Naive thymus-derived CD4-positive, alpha-beta T cell (primary cell): ENCODE results near the gene CAMSAP1. TPM values are rescaled to one million over a fixed set of nuclear protein-coding genes. Genes with fewer than 3 reads are reported as not detected.

Experiments
- ATAC-seq: fragments of 150-1000 bp; cut with Tn5 transposase; 2 replicates; pipeline ENCODE4 v1.10.0; 2021; ENCODE audit warnings: mild to moderate bottlenecking, moderate library complexity
- CTCF ChIA-PET: fragments of 350-600 bp; sonication (Branson Sonifier 250); formaldehyde crosslinking; loops from one replicate; lab custom pipeline; 2021; ENCODE audit warnings: antibody characterized with exemption; lab: Charles Lee
- POLR2A ChIA-PET: fragments of 350-600 bp; sonication (Branson Sonifier 250); formaldehyde crosslinking; loops from one replicate; lab custom pipeline; 2021; ENCODE audit warnings: antibody characterized with exemption, inconsistent platforms; lab: Charles Lee
- DNase-seq, 9 donors: peaks; one replicate each; pipeline versions ENCODE4 v3.0.0 to v3.0.0-alpha.2; 2020 to 2022; ENCODE audit warnings: mixed read lengths in 1 of 9
- H3K27ac ChIP-seq: one replicate; pipeline ENCODE4 v1.7.0; 2013; ENCODE audit warnings: mild to moderate bottlenecking, low read depth, low read length, moderate library complexity
- H3K27me3 ChIP-seq, 2 donors: one replicate each; pipeline ENCODE4 v1.7.0; 2013; ENCODE audit warnings: low read length in 2 of 2, mild to moderate bottlenecking in 2 of 2, moderate library complexity in 2 of 2; ENCODE audit not compliant: control insufficient read depth in 2 of 2, insufficient read depth in 2 of 2
- H3K36me3 ChIP-seq, 3 experiments: 1 replicate in 2 of 3; 2 replicates in 1 of 3; pipeline ENCODE4 v1.7.0; 2013; ENCODE audit warnings: low read length in 3 of 3, mild to moderate bottlenecking in 3 of 3, moderate library complexity in 1 of 3; ENCODE audit not compliant: insufficient read depth in 3 of 3, control insufficient read depth in 2 of 3
- H3K4me1 ChIP-seq, 2 donors: one replicate each; pipeline ENCODE4 v1.7.0; 2013; ENCODE audit warnings: low read length in 2 of 2, mild to moderate bottlenecking in 2 of 2, moderate library complexity in 1 of 2; ENCODE audit not compliant: control insufficient read depth in 2 of 2, insufficient read depth in 2 of 2
- H3K4me3 ChIP-seq: 2 replicates; pipeline ENCODE4 v1.7.0; 2013; ENCODE audit warnings: mild to moderate bottlenecking, low read length
- H3K9me3 ChIP-seq, 3 experiments: 1 replicate in 2 of 3; 2 replicates in 1 of 3; pipeline ENCODE4 v1.7.0; 2013; ENCODE audit warnings: low read length in 3 of 3; ENCODE audit not compliant: control insufficient read depth in 2 of 3
- H3K27ac Mint-ChIP-seq, 9 donors: one replicate each; pipeline ENCODE4 v1.8.0; 2020 to 2022; ENCODE audit warnings: mixed read lengths in 9 of 9, mild to moderate bottlenecking in 8 of 9, moderate library complexity in 5 of 9, inconsistent platforms in 2 of 9
- H3K27me3 Mint-ChIP-seq, 5 donors: one replicate each; pipeline ENCODE4 v1.8.0; 2021 to 2022; ENCODE audit warnings: mixed read lengths in 5 of 5, mild to moderate bottlenecking in 1 of 5
- H3K36me3 Mint-ChIP-seq, 5 donors: one replicate each; pipeline ENCODE4 v1.8.0; 2020 to 2022; ENCODE audit warnings: mixed read lengths in 5 of 5, mild to moderate bottlenecking in 3 of 5, inconsistent platforms in 1 of 5
- H3K4me1 Mint-ChIP-seq, 7 donors: one replicate each; pipeline ENCODE4 v1.8.0; 2020 to 2022; ENCODE audit warnings: mixed read lengths in 7 of 7, mild to moderate bottlenecking in 3 of 7, inconsistent platforms in 1 of 7
- H3K4me3 Mint-ChIP-seq, 10 donors: one replicate each; pipeline ENCODE4 v1.8.0; 2020 to 2022; ENCODE audit warnings: mild to moderate bottlenecking in 10 of 10, mixed read lengths in 10 of 10, moderate library complexity in 6 of 10, inconsistent platforms in 2 of 10
- H3K9me3 Mint-ChIP-seq, 11 donors: one replicate each; pipeline ENCODE4 v1.8.0; 2020 to 2022; ENCODE audit warnings: mixed read lengths in 11 of 11, mild to moderate bottlenecking in 4 of 11, inconsistent platforms in 1 of 11, moderate library complexity in 1 of 11
- intact Hi-C, 2 donors: fragments of 100-400 bp; cut with micrococcal nuclease; formaldehyde crosslinking; loops; one replicate each; pipeline ENCODE4 v1.15.1; 2023
- polyA plus RNA-seq, 2 donors: library from polyadenylated mRNA; unstranded; fragments of 300-500 nt; fragmentation: Illumina TruSeq; gene quantifications; one replicate each; pipeline ENCODE4 v1.2.3, GENCODE V29; 2021
- total RNA-seq, 6 experiments: library from RNA in 5 of 6; stranded (reverse) in 5 of 6; gene quantifications; 1 replicate in 5 of 6; 2 replicates in 1 of 6; pipeline ENCODE4 v1.2.3 and lab custom pipeline; 2021 to 2026

Gene CAMSAP1
- total and polyA plus RNA-seq, 7 experiments from 2014 or later = 0.65 to 34.3 (median 21.5) TPM

DNA sequence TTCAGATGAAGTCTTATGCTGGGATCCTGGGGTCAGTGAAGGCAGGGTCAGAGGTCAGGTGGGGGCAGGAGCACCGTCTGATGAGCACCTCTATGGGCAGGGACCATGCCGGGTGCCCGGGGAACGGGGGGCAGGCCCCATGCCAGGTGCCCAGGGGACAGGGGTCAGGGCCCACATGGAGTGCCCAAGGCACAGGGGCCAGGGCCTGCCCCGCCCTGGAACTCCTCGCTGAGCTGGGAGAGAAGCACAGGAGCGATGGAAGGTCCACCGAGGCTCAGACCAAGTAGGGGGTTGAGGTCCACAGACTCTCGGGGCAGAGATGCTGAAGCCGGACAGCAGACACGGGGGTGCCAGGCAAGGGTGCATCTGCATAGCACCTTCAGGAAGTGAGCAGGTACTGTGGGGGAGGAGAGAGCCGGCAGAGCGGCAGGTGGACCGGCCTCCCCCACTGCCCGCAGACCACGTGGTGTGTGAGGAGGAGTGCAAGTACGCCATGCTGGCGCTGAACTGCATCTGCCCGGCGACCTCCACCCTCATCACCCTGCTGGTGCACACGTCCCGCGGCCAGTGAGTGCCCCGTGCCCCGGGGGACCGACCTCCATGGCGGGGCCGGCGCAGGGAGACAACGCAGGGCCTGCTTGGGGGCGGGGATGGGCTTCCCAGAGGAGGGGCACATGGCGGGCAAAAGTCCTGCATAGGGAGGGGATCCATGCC lies 137.7 kb downstream of the CAMSAP1 start:
- H3K9me3 ChIP-seq = peaks cover 0 to 29% (median 4%) of the 10 kb centered on the region in 3 experiments
- H3K27me3 Mint-ChIP-seq = no peaks in the 10 kb centered on the region
- H3K36me3 Mint-ChIP-seq = no peaks in the 10 kb centered on the region
- peaks cover 0 to 20% (median 7%) of the 10 kb centered on the region in 11 donors for H3K9me3 Mint-ChIP-seq
- no peak overlapping the region for H3K27ac Mint-ChIP-seq
- no peak overlapping the region for H3K27ac ChIP-seq
- H3K4me3 ChIP-seq = no peak overlapping the region
- no peaks in the 10 kb centered on the region for H3K27me3 ChIP-seq
- DNase-seq (no peak), ATAC-seq (no peak)
- no peaks in the 10 kb centered on the region for H3K4me1 ChIP-seq
- CTCF ChIA-PET = no interaction called here
- intact Hi-C loops = no loop called here
- no peaks in the 10 kb centered on the region for H3K36me3 ChIP-seq
- peak overlapping the region in 1 of 10 donors; percentile 46 for H3K4me3 Mint-ChIP-seq
- no peaks in the 10 kb centered on the region for H3K4me1 Mint-ChIP-seq
- POLR2A ChIA-PET = no interaction called here

DNA sequence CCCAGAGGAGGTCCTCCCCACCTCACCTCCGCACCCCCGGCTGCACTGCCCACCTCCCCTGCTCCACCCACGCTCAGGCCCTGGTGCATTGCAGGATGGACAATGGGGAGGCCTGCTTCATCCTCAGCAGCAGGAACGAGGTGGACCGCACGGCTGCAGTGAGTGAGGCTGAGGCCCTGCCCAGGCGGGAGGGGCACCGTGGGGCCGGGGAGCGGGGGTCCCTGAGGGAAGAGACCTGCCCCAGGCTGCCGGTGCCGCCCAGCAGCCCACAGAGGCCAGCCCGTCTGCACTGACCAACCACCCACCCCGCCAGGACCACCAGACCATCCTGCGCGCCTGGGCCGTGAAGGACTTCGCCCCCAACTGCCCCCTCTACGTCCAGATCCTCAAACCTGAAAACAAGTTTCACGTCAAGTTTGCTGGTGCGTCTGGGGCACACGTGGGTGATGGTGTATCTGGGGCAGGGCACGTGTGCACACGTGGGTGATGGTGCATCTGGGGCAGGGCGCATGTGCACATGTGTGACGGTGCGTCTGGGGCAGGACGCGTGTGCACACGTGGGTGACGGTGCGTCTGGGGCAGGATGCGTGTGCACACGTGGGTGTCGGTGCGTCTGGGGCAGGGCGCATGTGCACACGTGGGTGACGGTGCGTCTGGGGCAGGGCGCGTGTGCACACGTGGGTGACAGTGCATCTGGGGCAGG lies 138.7 kb downstream of the CAMSAP1 start:
- intact Hi-C loops = no loop called here
- Histone ChIP-seq H3K27ac (no peak overlapping the region), H3K27me3 (no peaks in the 10 kb centered on the region), H3K9me3 (peaks cover 0 to 29% (median 4%) of the 10 kb centered on the region in 3 experiments), H3K36me3 (no peaks in the 10 kb centered on the region), H3K4me3 (no peak overlapping the region), H3K4me1 (no peaks in the 10 kb centered on the region)
- no peak for DNase-seq
- Mint-ChIP-seq H3K36me3 (no peaks in the 10 kb centered on the region), H3K9me3 (peaks cover 0 to 23% (median 7%) of the 10 kb centered on the region in 11 donors), H3K4me3 (no peak overlapping the region), H3K4me1 (no peaks in the 10 kb centered on the region), H3K27ac (no peak overlapping the region), H3K27me3 (no peaks in the 10 kb centered on the region)
- ATAC-seq = no peak
- ChIA-PET CTCF (no interaction called here), POLR2A (no interaction called here)

DNA sequence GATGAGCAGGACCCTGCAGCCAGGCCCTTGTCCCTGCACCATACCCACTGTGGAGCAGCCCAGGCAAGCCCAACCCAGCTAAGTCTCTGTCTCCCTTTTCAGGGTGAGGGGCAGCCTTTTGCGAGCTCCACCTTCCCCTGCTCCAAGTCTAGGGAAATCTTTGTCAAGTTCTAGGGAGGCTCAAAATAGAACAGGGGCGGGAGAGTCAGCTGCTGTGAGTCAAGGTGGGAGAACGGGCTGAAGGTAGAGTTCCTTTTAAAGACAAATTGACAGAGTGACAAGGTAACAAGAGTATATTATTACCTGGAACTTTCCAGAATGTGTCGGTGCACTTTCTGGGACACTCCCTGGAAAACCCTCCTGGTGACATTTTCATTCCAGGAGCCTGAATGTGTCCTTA lies 140.6 kb downstream of the CAMSAP1 start:
- Mint-ChIP-seq H3K27ac (no peak overlapping the region), H3K4me3 (no peak overlapping the region), H3K9me3 (peaks cover 0 to 23% (median 7%) of the 10 kb centered on the region in 11 donors), H3K36me3 (no peaks in the 10 kb centered on the region), H3K4me1 (no peaks in the 10 kb centered on the region), H3K27me3 (peaks cover 0 to under 1% (median 0%) of the 10 kb centered on the region in 5 donors)
- ChIA-PET CTCF (no interaction called here), POLR2A (no interaction called here)
- H3K36me3 ChIP-seq = no peaks in the 10 kb centered on the region
- DNase-seq (no peak), ATAC-seq (no peak)
- H3K4me3 ChIP-seq = no peak overlapping the region
- H3K4me1 ChIP-seq = no peaks in the 10 kb centered on the region
- H3K27ac ChIP-seq = no peak overlapping the region
- no peaks in the 10 kb centered on the region for H3K27me3 ChIP-seq
- H3K9me3 ChIP-seq = peaks cover 0 to 29% (median 4%) of the 10 kb centered on the region in 3 experiments
- intact Hi-C loops = no loop called here

DNA sequence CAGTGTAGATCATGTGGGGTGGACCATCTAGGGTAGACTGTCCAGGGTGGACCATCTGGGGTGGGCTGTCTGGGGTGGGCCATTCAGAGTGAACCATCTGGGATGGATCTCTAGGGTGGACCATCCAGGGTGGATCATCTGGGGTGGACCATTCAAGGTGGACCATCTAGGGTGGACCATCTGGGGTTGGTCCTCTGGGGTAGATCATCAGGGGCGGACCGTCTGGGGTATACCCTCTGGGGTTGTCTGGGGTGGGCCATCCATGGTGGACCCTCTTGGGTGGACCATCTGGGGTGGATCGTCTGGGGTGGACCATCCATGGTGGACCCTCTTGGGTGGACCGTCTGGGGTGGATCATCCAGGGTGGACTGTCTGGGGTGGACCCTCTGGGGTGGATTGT lies 141.1 kb downstream of the CAMSAP1 start:
- DNase-seq (no peak), ATAC-seq (no peak)
- Mint-ChIP-seq H3K36me3 (no peaks in the 10 kb centered on the region), H3K27me3 (peaks cover 0 to 5% (median 0%) of the 10 kb centered on the region in 5 donors), H3K4me1 (no peaks in the 10 kb centered on the region), H3K27ac (no peak overlapping the region), H3K9me3 (peaks cover 0 to 23% (median 7%) of the 10 kb centered on the region in 11 donors), H3K4me3 (no peak overlapping the region)
- intact Hi-C loops = no loop called here
- Histone ChIP-seq H3K9me3 (peaks cover 0 to 29% (median 4%) of the 10 kb centered on the region in 3 experiments), H3K27ac (no peak overlapping the region), H3K4me1 (no peaks in the 10 kb centered on the region), H3K36me3 (no peaks in the 10 kb centered on the region), H3K27me3 (no peaks in the 10 kb centered on the region), H3K4me3 (no peak overlapping the region)
- CTCF ChIA-PET = no interaction called here
- POLR2A ChIA-PET = no interaction called here

DNA sequence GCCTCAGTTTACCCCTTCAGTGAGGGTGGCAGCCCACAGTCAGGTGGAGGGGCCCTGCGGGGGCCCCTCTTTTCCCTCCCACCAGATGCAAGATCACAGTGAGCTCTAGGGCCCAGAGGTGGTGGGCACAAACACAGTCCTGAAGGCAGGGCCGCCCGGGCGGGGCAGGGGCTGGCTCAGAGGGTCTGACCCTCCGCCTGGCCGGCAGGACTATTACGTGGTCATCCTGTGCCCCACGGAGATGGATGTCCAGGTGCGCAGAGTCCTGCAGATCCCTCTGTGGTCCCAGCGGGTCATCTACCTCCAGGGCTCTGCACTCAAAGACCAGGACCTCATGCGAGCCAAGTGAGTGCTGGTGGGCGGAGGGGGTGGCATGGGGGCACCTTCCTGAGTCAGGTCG lies 141.9 kb downstream of the CAMSAP1 start:
- Histone ChIP-seq H3K36me3 (no peaks in the 10 kb centered on the region), H3K27me3 (no peaks in the 10 kb centered on the region), H3K4me3 (no peak overlapping the region), H3K4me1 (no peaks in the 10 kb centered on the region), H3K27ac (no peak overlapping the region), H3K9me3 (peaks cover 0 to 29% (median 4%) of the 10 kb centered on the region in 3 experiments)
- Mint-ChIP-seq H3K27ac (no peak overlapping the region), H3K27me3 (peaks cover 0 to 11% (median 0%) of the 10 kb centered on the region in 5 donors), H3K36me3 (no peaks in the 10 kb centered on the region), H3K9me3 (peaks cover 0 to 23% (median 8%) of the 10 kb centered on the region in 11 donors), H3K4me1 (peaks cover 0 to 4% (median 0%) of the 10 kb centered on the region in 7 donors), H3K4me3 (no peak overlapping the region)
- ChIA-PET CTCF (no interaction called here), POLR2A (no interaction called here)
- no peak for ATAC-seq
- DNase-seq = no peak
- intact Hi-C loops = no loop called here

DNA sequence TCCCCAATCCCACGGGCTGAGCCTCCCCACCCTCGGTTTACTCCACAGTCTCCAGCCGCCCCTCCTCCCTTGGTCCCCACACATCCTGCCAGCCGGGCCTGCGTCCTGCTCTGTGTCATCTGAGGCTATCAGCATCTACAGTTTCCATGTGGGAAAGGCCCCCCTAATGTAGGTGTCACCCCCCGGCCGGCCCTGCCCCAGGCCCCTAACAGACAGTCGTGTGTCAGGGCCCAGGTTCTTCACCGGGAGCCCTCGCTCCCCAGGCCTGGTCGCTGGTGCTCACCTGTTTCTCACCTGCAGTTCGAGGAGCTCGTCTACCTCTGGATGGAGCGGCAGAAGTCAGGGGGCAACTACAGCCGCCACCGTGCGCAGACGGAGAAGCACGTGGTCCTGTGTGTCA lies 142.6 kb downstream of the CAMSAP1 start:
- peaks cover 0 to 4% (median 0%) of the 10 kb centered on the region in 7 donors for H3K4me1 Mint-ChIP-seq
- no peak overlapping the region for H3K27ac ChIP-seq
- CTCF ChIA-PET = no interaction called here
- no peak overlapping the region for H3K4me3 Mint-ChIP-seq
- no peaks in the 10 kb centered on the region for H3K4me1 ChIP-seq
- H3K9me3 Mint-ChIP-seq = peaks cover 0 to 23% (median 8%) of the 10 kb centered on the region in 11 donors
- no peaks in the 10 kb centered on the region for H3K36me3 Mint-ChIP-seq
- no peak overlapping the region for H3K27ac Mint-ChIP-seq
- no peak for ATAC-seq
- intact Hi-C loops = no loop called here
- POLR2A ChIA-PET = no interaction called here
- no peaks in the 10 kb centered on the region for H3K36me3 ChIP-seq
- H3K27me3 ChIP-seq = no peaks in the 10 kb centered on the region
- DNase-seq = no peak
- no peak overlapping the region for H3K4me3 ChIP-seq
- peaks cover 0 to 29% (median 4%) of the 10 kb centered on the region in 3 experiments for H3K9me3 ChIP-seq
- peaks cover 0 to 11% (median 0%) of the 10 kb centered on the region in 5 donors for H3K27me3 Mint-ChIP-seq
